ENCODE measurements around the gene SLC7A6OS. TPM values are rescaled to one million over a fixed set of nuclear protein-coding genes. Genes with fewer than 3 reads are reported as not detected.

The SLC7A6OS gene
- total RNA-seq, 1 experiment from 2014 or later: 16.4 TPM

DNA sequence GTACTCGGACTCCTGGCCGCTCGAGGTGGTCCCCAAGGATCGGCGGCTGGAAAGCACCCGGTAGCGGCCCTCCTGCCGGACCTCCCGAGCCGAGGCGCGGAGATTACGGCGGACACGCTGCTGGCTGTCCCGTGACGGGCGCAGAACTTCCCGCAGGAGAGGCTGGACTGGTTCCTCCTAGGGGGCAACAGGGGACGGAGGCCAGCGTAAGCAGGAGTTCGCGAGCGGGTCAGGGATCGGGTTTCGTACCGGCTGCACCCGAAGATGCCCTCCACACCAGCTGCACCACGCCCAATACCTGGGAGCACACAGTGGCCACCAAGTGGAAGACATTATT is 341 bp downstream of the SLC7A6OS start:
- no peaks in the 10 kb centered on the region for H3K9me3 ChIP-seq (ENCODE audit: control insufficient read depth in 1 of 2, insufficient read depth in 1 of 2, low read depth in 1 of 2, low read length in 2 of 2)
- H3K9me2 ChIP-seq (ENCODE audit: insufficient read depth): no peaks in the 10 kb centered on the region
- H3K36me3 ChIP-seq (ENCODE audit: control insufficient read depth in 1 of 2, insufficient read depth in 2 of 2, low read length in 2 of 2): peaks cover 12 to 14% of the 10 kb centered on the region in 2 experiments; a peak in 2 of 4 replicates
- no peaks in the 10 kb centered on the region for H4K20me1 ChIP-seq (ENCODE audit: insufficient read depth)
- CTCF ChIA-PET: interaction anchor here (0.7 to 1.4 kb wide), 6 partner anchors 15 to 427 kb away, joined by 3 to 5 read pairs (median 4); partner anchors contain the start of gene SLC7A6
- peaks cover 7 to 17% of the 10 kb centered on the region in 2 experiments; a peak in 3 of 4 replicates for H3K4me1 ChIP-seq (ENCODE audit: control insufficient read depth in 1 of 2, insufficient read depth in 2 of 2, low read length in 2 of 2)
- H2AFZ ChIP-seq (ENCODE audit: low read depth, low read length, poor library complexity, severe bottlenecking): no peak overlapping the region
- RAD21 ChIA-PET (ENCODE audit: low non-redundant PET in 1 of 2, low total read pairs in 2 of 2, uncharacterized antibody in 2 of 2, unreplicated experiment in 2 of 2): interaction anchor here in 1 of 2 experiments (0.9 to 1.0 kb wide), 2 partner anchors 46 to 48 kb away, joined by 3 to 5 read pairs; partner anchors contain the start of gene SLC7A6
- peaks cover 88% of the 10 kb centered on the region for H3K79me2 ChIP-seq (ENCODE audit: insufficient read depth, low read length)
- ATAC-seq (peak; percentile 58), DNase-seq (ENCODE audit: low read depth, low spot score) (no peak)
- TF ChIP-seq, protein P1, sequence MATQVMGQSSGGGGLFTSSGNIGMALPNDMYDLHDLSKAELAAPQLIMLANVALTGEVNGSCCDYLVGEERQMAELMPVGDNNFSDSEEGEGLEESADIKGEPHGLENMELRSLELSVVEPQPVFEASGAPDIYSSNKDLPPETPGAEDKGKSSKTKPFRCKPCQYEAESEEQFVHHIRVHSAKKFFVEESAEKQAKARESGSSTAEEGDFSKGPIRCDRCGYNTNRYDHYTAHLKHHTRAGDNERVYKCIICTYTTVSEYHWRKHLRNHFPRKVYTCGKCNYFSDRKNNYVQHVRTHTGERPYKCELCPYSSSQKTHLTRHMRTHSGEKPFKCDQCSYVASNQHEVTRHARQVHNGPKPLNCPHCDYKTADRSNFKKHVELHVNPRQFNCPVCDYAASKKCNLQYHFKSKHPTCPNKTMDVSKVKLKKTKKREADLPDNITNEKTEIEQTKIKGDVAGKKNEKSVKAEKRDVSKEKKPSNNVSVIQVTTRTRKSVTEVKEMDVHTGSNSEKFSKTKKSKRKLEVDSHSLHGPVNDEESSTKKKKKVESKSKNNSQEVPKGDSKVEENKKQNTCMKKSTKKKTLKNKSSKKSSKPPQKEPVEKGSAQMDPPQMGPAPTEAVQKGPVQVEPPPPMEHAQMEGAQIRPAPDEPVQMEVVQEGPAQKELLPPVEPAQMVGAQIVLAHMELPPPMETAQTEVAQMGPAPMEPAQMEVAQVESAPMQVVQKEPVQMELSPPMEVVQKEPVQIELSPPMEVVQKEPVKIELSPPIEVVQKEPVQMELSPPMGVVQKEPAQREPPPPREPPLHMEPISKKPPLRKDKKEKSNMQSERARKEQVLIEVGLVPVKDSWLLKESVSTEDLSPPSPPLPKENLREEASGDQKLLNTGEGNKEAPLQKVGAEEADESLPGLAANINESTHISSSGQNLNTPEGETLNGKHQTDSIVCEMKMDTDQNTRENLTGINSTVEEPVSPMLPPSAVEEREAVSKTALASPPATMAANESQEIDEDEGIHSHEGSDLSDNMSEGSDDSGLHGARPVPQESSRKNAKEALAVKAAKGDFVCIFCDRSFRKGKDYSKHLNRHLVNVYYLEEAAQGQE (IDR thresholded peaks at IDR 0.05; ENCODE audit: low read depth): no peak
- TF ChIP-seq SP1 (IDR thresholded peaks at IDR 0.05; ENCODE audit: low read depth) (no peak), ZFX (IDR thresholded peaks at IDR 0.05) (no peak), ZNF274 (IDR thresholded peaks at IDR 0.05; ENCODE audit: low read depth, low read length) (no peak), SIN3A (IDR thresholded peaks at IDR 0.05; ENCODE audit: low read depth) (no peak), EZH2phosphoT487 (IDR thresholded peaks at IDR 0.05; ENCODE audit: borderline replicate concordance) (no peak), ELF1 (IDR thresholded peaks at IDR 0.05; ENCODE audit: borderline replicate concordance, low read depth) (no peak), FOSL1 (IDR thresholded peaks at IDR 0.05; ENCODE audit: low read depth) (no peak), POLR2A (IDR thresholded peaks at IDR 0.05; ENCODE audit: borderline replicate concordance, extremely low read depth, insufficient read depth, insufficient read length) (no peak), CBX3 (IDR thresholded peaks at IDR 0.05; ENCODE audit: low read depth) (no peak), EGR1 (IDR thresholded peaks at IDR 0.05; ENCODE audit: low read depth) (no peak), EZH2 (IDR thresholded peaks at IDR 0.05) (no peak), POLR2AphosphoS5 (IDR thresholded peaks at IDR 0.05; ENCODE audit: low read depth, low read length) (no peak), CEBPB (IDR thresholded peaks at IDR 0.05; ENCODE audit: low read depth) (no peak), RAD21 (IDR thresholded peaks at IDR 0.05; ENCODE audit: low read depth) (no peak), TCF7L2 (IDR thresholded peaks at IDR 0.05; ENCODE audit: borderline replicate concordance, extremely low read depth, insufficient read depth, insufficient read length) (no peak)
- TF ChIP-seq, protein P2, sequence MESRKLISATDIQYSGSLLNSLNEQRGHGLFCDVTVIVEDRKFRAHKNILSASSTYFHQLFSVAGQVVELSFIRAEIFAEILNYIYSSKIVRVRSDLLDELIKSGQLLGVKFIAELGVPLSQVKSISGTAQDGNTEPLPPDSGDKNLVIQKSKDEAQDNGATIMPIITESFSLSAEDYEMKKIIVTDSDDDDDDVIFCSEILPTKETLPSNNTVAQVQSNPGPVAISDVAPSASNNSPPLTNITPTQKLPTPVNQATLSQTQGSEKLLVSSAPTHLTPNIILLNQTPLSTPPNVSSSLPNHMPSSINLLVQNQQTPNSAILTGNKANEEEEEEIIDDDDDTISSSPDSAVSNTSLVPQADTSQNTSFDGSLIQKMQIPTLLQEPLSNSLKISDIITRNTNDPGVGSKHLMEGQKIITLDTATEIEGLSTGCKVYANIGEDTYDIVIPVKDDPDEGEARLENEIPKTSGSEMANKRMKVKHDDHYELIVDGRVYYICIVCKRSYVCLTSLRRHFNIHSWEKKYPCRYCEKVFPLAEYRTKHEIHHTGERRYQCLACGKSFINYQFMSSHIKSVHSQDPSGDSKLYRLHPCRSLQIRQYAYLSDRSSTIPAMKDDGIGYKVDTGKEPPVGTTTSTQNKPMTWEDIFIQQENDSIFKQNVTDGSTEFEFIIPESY (IDR thresholded peaks at IDR 0.05; ENCODE audit: extremely low read depth, insufficient replicate concordance, low read length): no peak
- TF ChIP-seq, protein P3, sequence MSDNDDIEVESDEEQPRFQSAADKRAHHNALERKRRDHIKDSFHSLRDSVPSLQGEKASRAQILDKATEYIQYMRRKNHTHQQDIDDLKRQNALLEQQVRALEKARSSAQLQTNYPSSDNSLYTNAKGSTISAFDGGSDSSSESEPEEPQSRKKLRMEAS (IDR thresholded peaks at IDR 0.05): no peak
- TF ChIP-seq, protein P4, sequence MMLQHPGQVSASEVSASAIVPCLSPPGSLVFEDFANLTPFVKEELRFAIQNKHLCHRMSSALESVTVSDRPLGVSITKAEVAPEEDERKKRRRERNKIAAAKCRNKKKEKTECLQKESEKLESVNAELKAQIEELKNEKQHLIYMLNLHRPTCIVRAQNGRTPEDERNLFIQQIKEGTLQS (IDR thresholded peaks at IDR 0.05): no peak
- H3K9ac ChIP-seq (ENCODE audit: low read length): peak overlapping the region; percentile 84
- POLR2A ChIA-PET: interaction anchor here (0.8 to 1.4 kb wide), 4 partner anchors 9 to 46 kb away, joined by 4 to 6 read pairs (median 4); partner anchors contain the start of gene SLC7A6
- peak overlapping the region; percentile 88 for H3K4me2 ChIP-seq (ENCODE audit: low read length)
- H3K27ac ChIP-seq (ENCODE audit: low read depth, low read length): peak overlapping the region; percentile 70
- TSS peak; percentile 64 for BruUV-seq (replicated peaks)
- no peaks in the 10 kb centered on the region for H3K27me3 ChIP-seq (ENCODE audit: insufficient read depth, low read length)
- H3K4me3 ChIP-seq (replicated peaks in 1 of 2; ENCODE audit: low read depth in 1 of 2, low read length in 2 of 2): peak overlapping the region; percentile 96 to 97
- intact Hi-C loops (cut with micrococcal nuclease): loop anchor here (2.0 to 5.0 kb wide), 2 partner anchors 43 to 76 kb away; no protein-coding TSS in a partner anchor
